Aorta (tissue), 5 donors: ENCODE results near the gene ATP13A2. TPM values are rescaled to one million over a fixed set of nuclear protein-coding genes. Genes with fewer than 3 reads are reported as not detected.

Experiments used
- ATAC-seq: fragments of 200-7000 bp; cut with Tn5 transposase; one replicate; pipeline ENCODE4 v1.9.1; 2022; ENCODE audit warnings: moderate library complexity; ENCODE audit not compliant: low FRiP score
- DNase-seq, 2 donors: peaks; one replicate each; pipeline ENCODE4 v3.0.0-alpha.2; 2020
- H3K27ac ChIP-seq, 2 donors: one replicate each; pipeline ENCODE4 v1.5.1; 2013; ENCODE audit warnings: low read length in 2 of 2, mild to moderate bottlenecking in 2 of 2, moderate library complexity in 2 of 2, control low read depth in 1 of 2, inconsistent platforms in 1 of 2, low read depth in 1 of 2
- H3K27me3 ChIP-seq, 2 donors: one replicate each; pipeline ENCODE4 v1.6.1; 2013; ENCODE audit warnings: control low read depth in 1 of 2, low read length in 1 of 2, mild to moderate bottlenecking in 1 of 2, moderate library complexity in 1 of 2; ENCODE audit not compliant: insufficient read depth in 2 of 2, control insufficient read depth in 1 of 2
- H3K36me3 ChIP-seq, 2 donors: one replicate each; pipeline ENCODE4 v1.6.1; 2013; ENCODE audit warnings: control low read depth in 1 of 2, low read length in 1 of 2, mild to moderate bottlenecking in 1 of 2; ENCODE audit not compliant: insufficient read depth in 2 of 2, control insufficient read depth in 1 of 2
- H3K4me1 ChIP-seq, 2 donors: one replicate each; pipeline ENCODE4 v1.6.1; 2013; ENCODE audit warnings: low read length in 2 of 2, control low read depth in 1 of 2, mild to moderate bottlenecking in 1 of 2, moderate library complexity in 1 of 2; ENCODE audit not compliant: insufficient read depth in 2 of 2, control insufficient read depth in 1 of 2
- H3K4me3 ChIP-seq, 2 donors: one replicate each; pipeline ENCODE4 v1.5.1; 2013; ENCODE audit warnings: low read length in 2 of 2, control low read depth in 1 of 2, mild to moderate bottlenecking in 1 of 2
- H3K9me3 ChIP-seq: one replicate; pipeline ENCODE4 v1.6.1; 2013; ENCODE audit warnings: mild to moderate bottlenecking, low read length; ENCODE audit not compliant: control insufficient read depth
- WGBS, 2 donors: extraction: QIAGEN DNeasy Blood & Tissue Kit; methylation state at CpG; one replicate each; pipeline ENCODE4 v1.1.7; 2013; 5-methylcytosine and 5-hydroxymethylcytosine counted together
- intact Hi-C, 2 donors: fragments of 100-400 bp; cut with DNase I; formaldehyde crosslinking; loops; one replicate each; pipeline versions ENCODE4 v1.14.2 to v1.15.0; 2022
- polyA plus RNA-seq, 2 donors: library from polyadenylated mRNA; stranded (reverse); fragments of 200-250 nt; gene quantifications; one replicate each; pipeline ENCODE4 v1.2.3, GENCODE V29; 2013
- total RNA-seq, 2 donors: library from RNA; stranded (reverse); fragmentation: NEBNext Ultra II Directional; extraction: Animal tissue kit (Norgen Biotek cat#: 25700); gene quantifications; one replicate each; pipeline ENCODE4 v1.2.1, GENCODE V29; 2021
- donor health status: healthy with polysubstance abuse.
- donor health status: Bipolar disorder and iron deficiency.
- donor health status: DM: no; HTN: no; CAD: no.
- donor health status: DM: no; HTN: no; CAD: no.
- donor health status: DM: yes; HTN: yes; CAD: no.

Gene ATP13A2
- total and polyA plus RNA-seq, 4 donors, result 9.4 to 36.7 (median 27.9) TPM

- DNase-seq, result no peak
- no peaks in the 10 kb centered on the region for H3K36me3 ChIP-seq
- H3K4me3 ChIP-seq, result no peak overlapping the region
- no peaks in the 10 kb centered on the region for H3K9me3 ChIP-seq
- no peaks in the 10 kb centered on the region for H3K27me3 ChIP-seq
- ATAC-seq, result no peak
- no peak overlapping the region for H3K27ac ChIP-seq
- intact Hi-C loops, result no loop called here
- 94 to 98% methylated on average over 11 to 12 of the region's 12 CpGs for WGBS, 2 donors
- no peaks in the 10 kb centered on the region for H3K4me1 ChIP-seq
These were observed 19.6 kb downstream of the ATP13A2 start for GRCh38 chr1:16992102-16992501.

GRCh38 chr1:16991571-16991970, 20.2 kb downstream of the ATP13A2 start:
- no peaks in the 10 kb centered on the region for H3K36me3 ChIP-seq
- 96 to 97% methylated on average over 12 of the region's 12 CpGs for WGBS, 2 donors
- no peaks in the 10 kb centered on the region for H3K9me3 ChIP-seq
- no peaks in the 10 kb centered on the region for H3K4me1 ChIP-seq
- no peaks in the 10 kb centered on the region for H3K27me3 ChIP-seq
- H3K4me3 ChIP-seq, result no peak overlapping the region
- no peak overlapping the region for H3K27ac ChIP-seq
- DNase-seq, result no peak
- no peak for ATAC-seq
- intact Hi-C loops, result no loop called here

- no peaks in the 10 kb centered on the region for H3K36me3 ChIP-seq
- WGBS, 2 donors, result 93 to 95% methylated on average over 22 of the region's 22 CpGs
These were observed 21.9 kb downstream of the ATP13A2 start for GRCh38 chr1:16989676-16990391.

GRCh38 chr1:16988210-16988609, 23.5 kb downstream of the ATP13A2 start:
- Histone ChIP-seq H3K4me1 (no peaks in the 10 kb centered on the region), H3K36me3 (no peaks in the 10 kb centered on the region), H3K27me3 (no peaks in the 10 kb centered on the region), H3K27ac (no peak overlapping the region), H3K9me3 (no peaks in the 10 kb centered on the region), H3K4me3 (no peak overlapping the region)
- intact Hi-C loops, result no loop called here
- DNase-seq, result no peak
- 87 to 90% methylated on average over 13 of the region's 13 CpGs for WGBS, 2 donors
- no peak for ATAC-seq

More at GRCh38 chr1:16989676-16990391, 21.9 kb downstream of the ATP13A2 start:
- H3K4me1 ChIP-seq, result no peaks in the 10 kb centered on the region
- no peak overlapping the region for H3K27ac ChIP-seq
- H3K9me3 ChIP-seq, result no peaks in the 10 kb centered on the region
- no peaks in the 10 kb centered on the region for H3K27me3 ChIP-seq
- intact Hi-C loops, result no loop called here
- H3K4me3 ChIP-seq, result no peak overlapping the region
- ATAC-seq (no peak), DNase-seq (no peak)

- H3K9me3 ChIP-seq, result no peaks in the 10 kb centered on the region
- H3K4me1 ChIP-seq, result no peaks in the 10 kb centered on the region
- no peaks in the 10 kb centered on the region for H3K27me3 ChIP-seq
- 72% methylated on average over 14 to 16 of the region's 16 CpGs for WGBS, 2 donors
- ATAC-seq (no peak), DNase-seq (no peak)
- intact Hi-C loops, result no loop called here
- H3K4me3 ChIP-seq, result no peak overlapping the region
- H3K36me3 ChIP-seq, result no peaks in the 10 kb centered on the region
- no peak overlapping the region for H3K27ac ChIP-seq
These were observed 24.8 kb downstream of the ATP13A2 start for GRCh38 chr1:16986962-16987361.

- 81 to 85% methylated on average over 23 of the region's 23 CpGs for WGBS, 2 donors
- Histone ChIP-seq H3K4me1 (no peaks in the 10 kb centered on the region), H3K27me3 (no peaks in the 10 kb centered on the region), H3K9me3 (no peaks in the 10 kb centered on the region), H3K27ac (no peak overlapping the region), H3K36me3 (no peaks in the 10 kb centered on the region), H3K4me3 (no peak overlapping the region)
- no peak for DNase-seq
- no peak for ATAC-seq
- intact Hi-C loops, result no loop called here
These were observed 25.2 kb downstream of the ATP13A2 start for GRCh38 chr1:16986560-16986959.

GRCh38 chr1:16986113-16986512, 25.6 kb downstream of the ATP13A2 start:
- ATAC-seq (no peak), DNase-seq (no peak)
- no peak overlapping the region for H3K27ac ChIP-seq
- no peaks in the 10 kb centered on the region for H3K9me3 ChIP-seq
- no peak overlapping the region for H3K4me3 ChIP-seq
- no peaks in the 10 kb centered on the region for H3K27me3 ChIP-seq
- intact Hi-C loops, result no loop called here
- H3K36me3 ChIP-seq, result no peaks in the 10 kb centered on the region
- 87 to 88% methylated on average over 18 to 19 of the region's 19 CpGs for WGBS, 2 donors
- H3K4me1 ChIP-seq, result no peaks in the 10 kb centered on the region

GRCh38 chr1:16984717-16985116, 27.0 kb downstream of the ATP13A2 start:
- Histone ChIP-seq H3K36me3 (no peaks in the 10 kb centered on the region), H3K27ac (no peak overlapping the region), H3K4me3 (no peak overlapping the region), H3K9me3 (no peaks in the 10 kb centered on the region), H3K4me1 (no peaks in the 10 kb centered on the region), H3K27me3 (no peaks in the 10 kb centered on the region)
- intact Hi-C loops, result no loop called here
- ATAC-seq, result peak; percentile 62
- WGBS, 2 donors, result 1 to 7% methylated on average over 7 of the region's 7 CpGs
- peak; percentile 94 to 95 for DNase-seq

- no peak overlapping the region for H3K27ac ChIP-seq
- intact Hi-C loops, result no loop called here
- DNase-seq (no peak), ATAC-seq (no peak)
- no peak overlapping the region for H3K4me3 ChIP-seq
- no peaks in the 10 kb centered on the region for H3K4me1 ChIP-seq
- no peaks in the 10 kb centered on the region for H3K9me3 ChIP-seq
- 92 to 94% methylated on average over 4 of the region's 4 CpGs for WGBS, 2 donors
- no peaks in the 10 kb centered on the region for H3K27me3 ChIP-seq
- H3K36me3 ChIP-seq, result no peaks in the 10 kb centered on the region
These were observed 28.1 kb downstream of the ATP13A2 start for GRCh38 chr1:16983649-16984048.
